Measurements from ENCODE around the gene MRPL16.
A peak's percentile ranks its signal among the peaks of the same experiment; 100 is the strongest.
"Not testable (repeated sequence)": the region's sequence is repeated elsewhere in the genome, so short reads cannot be mapped to it uniquely, and the experiment has no call there.

The MRPL16 gene

GRCh38 chr11:59810189-59810910 is at the start of gene MRPL16:
Gene MRPL16 (minus strand): TSS chr11:59810778. CDS start chr11:59810658, 120 bp downstream.
- DNase-seq (ENCODE audit: low read depth in 1 of 2, low spot score in 1 of 2), result peak; percentile 79 to 84

GRCh38 chr11:59859673-59860072 is 49.1 kb upstream of the MRPL16 start:
- no peak for DNase-seq (ENCODE audit: low read depth in 1 of 2, low spot score in 1 of 2)

GRCh38 chr11:59857439-59858434 is 47.2 kb upstream of the MRPL16 start:
- DNase-seq (ENCODE audit: low read depth in 1 of 2, low spot score in 1 of 2), result peak in 1 of 2 donors; percentile 2

- no peak for DNase-seq (ENCODE audit: low read depth in 1 of 2, low spot score in 1 of 2)
Observed at GRCh38 chr11:59854871-59855270, 44.3 kb upstream of the MRPL16 start.

- DNase-seq (ENCODE audit: low read depth in 1 of 2, low spot score in 1 of 2), result not testable (repeated sequence)
Observed at GRCh38 chr11:59851416-59851815, 40.8 kb upstream of the MRPL16 start.

GRCh38 chr11:59849551-59849950 is 39.0 kb upstream of the MRPL16 start:
- DNase-seq (ENCODE audit: low read depth in 1 of 2, low spot score in 1 of 2), result not testable (repeated sequence)

GRCh38 chr11:59849129-59849528 is 38.6 kb upstream of the MRPL16 start:
- no peak for DNase-seq (ENCODE audit: low read depth in 1 of 2, low spot score in 1 of 2)

GRCh38 chr11:59848439-59848838 is 37.9 kb upstream of the MRPL16 start:
- DNase-seq (ENCODE audit: low read depth in 1 of 2, low spot score in 1 of 2), result not testable (repeated sequence)

GRCh38 chr11:59847626-59848025 is 37.0 kb upstream of the MRPL16 start:
- no peak for DNase-seq (ENCODE audit: low read depth in 1 of 2, low spot score in 1 of 2)

- no peak for DNase-seq (ENCODE audit: low read depth in 1 of 2, low spot score in 1 of 2)
Observed at GRCh38 chr11:59846556-59846955, 36.0 kb upstream of the MRPL16 start.

- no peak for DNase-seq (ENCODE audit: low read depth in 1 of 2, low spot score in 1 of 2)
Observed at GRCh38 chr11:59845399-59845798, 34.8 kb upstream of the MRPL16 start, which contains the start of gene CBLIF. Gene CBLIF (minus strand): TSS chr11:59845499. CDS start chr11:59845453, 46 bp downstream.

- no peak for DNase-seq (ENCODE audit: low read depth in 1 of 2, low spot score in 1 of 2)
Observed at GRCh38 chr11:59842316-59842715, 31.7 kb upstream of the MRPL16 start.

GRCh38 chr11:59841514-59841913 is 30.9 kb upstream of the MRPL16 start:
- DNase-seq (ENCODE audit: low read depth in 1 of 2, low spot score in 1 of 2), result no peak

GRCh38 chr11:59839615-59840014 is 29.0 kb upstream of the MRPL16 start:
- no peak for DNase-seq (ENCODE audit: low read depth in 1 of 2, low spot score in 1 of 2)

GRCh38 chr11:59833602-59834001 is 23.0 kb upstream of the MRPL16 start:
- no peak for DNase-seq (ENCODE audit: low read depth in 1 of 2, low spot score in 1 of 2)

GRCh38 chr11:59829358-59829757 is 18.8 kb upstream of the MRPL16 start:
- DNase-seq (ENCODE audit: low read depth in 1 of 2, low spot score in 1 of 2), result no peak

- no peak for DNase-seq (ENCODE audit: low read depth in 1 of 2, low spot score in 1 of 2)
Observed at GRCh38 chr11:59822989-59823566, 12.5 kb upstream of the MRPL16 start.

- DNase-seq (ENCODE audit: low read depth in 1 of 2, low spot score in 1 of 2), result no peak
Observed at GRCh38 chr11:59818572-59818971, 8.0 kb upstream of the MRPL16 start.

GRCh38 chr11:59816434-59816833 is 5.9 kb upstream of the MRPL16 start:
- DNase-seq (ENCODE audit: low read depth in 1 of 2, low spot score in 1 of 2), result not testable (repeated sequence)

- DNase-seq (ENCODE audit: low read depth in 1 of 2, low spot score in 1 of 2), result no peak
Observed at GRCh38 chr11:59815754-59816153, 5.2 kb upstream of the MRPL16 start.

GRCh38 chr11:59814021-59814420 is 3.4 kb upstream of the MRPL16 start:
- no peak for DNase-seq (ENCODE audit: low read depth in 1 of 2, low spot score in 1 of 2)
